HEK293 (cell line): Measurements from ENCODE around the gene ADAMTS13.
A peak's percentile ranks its signal among the peaks of the same experiment; 100 is the strongest.

Experiments
- CTCF ChIA-PET: fragments of 350-600 bp; formaldehyde crosslinking; extraction: SDS; loops from one replicate; lab custom pipeline; 2021; ENCODE audit warnings: antibody characterized with exemption; lab: Yijun Ruan, JAX
- POLR2A ChIA-PET: fragments of 300-600 bp; formaldehyde crosslinking; extraction: SDS; loops from one replicate; lab custom pipeline; 2020; ENCODE audit warnings: antibody characterized with exemption, inconsistent platforms; lab: Yijun Ruan, JAX
- H3K27ac ChIP-seq: fragments of 200-500 bp; sonication (Bioruptor generic); 2 replicates; pipeline ENCODE4 v1.5.1; 2014; ENCODE audit warnings: low read depth, low read length, control low read depth, inconsistent platforms; ENCODE audit errors: extremely low read depth
- H3K36me3 ChIP-seq, 2 experiments: fragments of 200-500 bp in 1 of 2; sonication (Bioruptor generic) in 1 of 2; 1 replicate in 1 of 2; 2 replicates in 1 of 2; pipeline ENCODE4 v1.5.1; 2014 to 2017; ENCODE audit warnings: inconsistent platforms in 2 of 2, low read length in 2 of 2; ENCODE audit not compliant: control insufficient read depth in 2 of 2, insufficient read depth in 1 of 2
- H3K4me1 ChIP-seq: fragments of 200-500 bp; sonication (Bioruptor generic); 2 replicates; pipeline ENCODE4 v1.5.1; 2014; ENCODE audit warnings: mild to moderate bottlenecking, low read length, inconsistent platforms; ENCODE audit not compliant: control insufficient read depth, insufficient read depth
- H3K4me3 ChIP-seq: 2 replicates; pipeline ENCODE4 v1.5.1; 2011; ENCODE audit warnings: low read depth, mild to moderate bottlenecking, control low read depth, low read length, moderate library complexity
- H3K9me3 ChIP-seq: fragments of 200-500 bp; sonication (Bioruptor generic); 2 replicates; pipeline ENCODE4 v1.5.1; 2014; ENCODE audit warnings: low read depth, low read length, inconsistent platforms; ENCODE audit not compliant: control insufficient read depth, insufficient read depth
- GFI1B ChIP-seq: fragments of 450-650 bp; formaldehyde crosslinking; IDR thresholded peaks from 2 replicates; pipeline ENCODE4 v1.5.1; 2016; ENCODE audit warnings: missing biosample characterization, missing genetic modification characterization
- KLF1 ChIP-seq: fragments of 450-650 bp; formaldehyde crosslinking; IDR thresholded peaks from 2 replicates; pipeline ENCODE4 v1.5.1; 2016; ENCODE audit warnings: missing biosample characterization, missing genetic modification characterization
- MYNN ChIP-seq: fragments of 450-650 bp; formaldehyde crosslinking; IDR thresholded peaks from 2 replicates; pipeline ENCODE4 v1.5.1; 2016; ENCODE audit warnings: missing biosample characterization, missing genetic modification characterization, borderline replicate concordance
- REPIN1 ChIP-seq: fragments of 450-650 bp; formaldehyde crosslinking; IDR thresholded peaks from 2 replicates; pipeline ENCODE4 v1.5.1; 2017; ENCODE audit warnings: missing biosample characterization, missing genetic modification characterization, low read depth
- ZBTB7A ChIP-seq: fragments of 450-650 bp; formaldehyde crosslinking; IDR thresholded peaks from 2 replicates; pipeline ENCODE4 v1.5.1; 2016; ENCODE audit warnings: low read depth, missing biosample characterization, missing genetic modification characterization
- ZBTB8A ChIP-seq: fragments of 450-650 bp; formaldehyde crosslinking; IDR thresholded peaks from 2 replicates; pipeline ENCODE4 v1.5.1; 2016; ENCODE audit warnings: missing biosample characterization, missing genetic modification characterization
- ZNF184 ChIP-seq: fragments of 450-650 bp; IDR thresholded peaks from 2 replicates; pipeline ENCODE4 v1.5.1; 2018; ENCODE audit warnings: missing biosample characterization, mild to moderate bottlenecking, missing genetic modification characterization
- ZNF2 ChIP-seq: fragments of 450-650 bp; formaldehyde crosslinking; IDR thresholded peaks from 2 replicates; pipeline ENCODE4 v1.5.1; 2016; ENCODE audit warnings: missing biosample characterization, missing genetic modification characterization
- ZNF221 ChIP-seq: fragments of 450-650 bp; formaldehyde crosslinking; IDR thresholded peaks from 2 replicates; pipeline ENCODE4 v1.5.1; 2017; ENCODE audit warnings: missing biosample characterization, missing genetic modification characterization, borderline replicate concordance
- ZNF37A ChIP-seq: fragments of 450-650 bp; IDR thresholded peaks from 2 replicates; pipeline ENCODE4 v1.5.1; 2018; ENCODE audit warnings: missing biosample characterization, missing genetic modification characterization
- ZNF530 ChIP-seq: fragments of 450-650 bp; formaldehyde crosslinking; IDR thresholded peaks from 2 replicates; pipeline ENCODE4 v1.5.1; 2016; ENCODE audit warnings: low read depth, missing biosample characterization, missing genetic modification characterization
- ZNF629 ChIP-seq: fragments of 450-650 bp; formaldehyde crosslinking; IDR thresholded peaks from 2 replicates; pipeline ENCODE4 v1.5.1; 2017; ENCODE audit warnings: missing biosample characterization, missing genetic modification characterization
- ZNF658 ChIP-seq: fragments of 450-650 bp; formaldehyde crosslinking; IDR thresholded peaks from 2 replicates; pipeline ENCODE4; 2016; ENCODE audit warnings: missing biosample characterization, missing genetic modification characterization
- ZNF76 ChIP-seq: fragments of 450-650 bp; formaldehyde crosslinking; IDR thresholded peaks from 2 replicates; pipeline ENCODE4; 2016; ENCODE audit warnings: low read depth, missing biosample characterization, missing genetic modification characterization, borderline replicate concordance
- ZNF837 ChIP-seq: fragments of 450-650 bp; formaldehyde crosslinking; IDR thresholded peaks from 2 replicates; pipeline ENCODE4 v1.5.1; 2016; ENCODE audit warnings: missing biosample characterization, missing genetic modification characterization
- TF ChIP-seq, protein P1 (sequence below): fragments of 450-650 bp; IDR thresholded peaks from 2 replicates; pipeline ENCODE4 v1.5.1; 2018; ENCODE audit warnings: missing biosample characterization, missing genetic modification characterization
- TF ChIP-seq, protein P2 (sequence below): fragments of 450-650 bp; formaldehyde crosslinking; IDR thresholded peaks from 2 replicates; pipeline ENCODE4 v1.5.1; 2016; ENCODE audit warnings: missing biosample characterization, missing genetic modification characterization
- TF ChIP-seq, protein P3 (sequence below): fragments of 450-650 bp; formaldehyde crosslinking; IDR thresholded peaks from 2 replicates; pipeline ENCODE4 v1.5.1; 2017; ENCODE audit warnings: missing biosample characterization, missing genetic modification characterization
- TF ChIP-seq, protein P4 (sequence below): fragments of 450-650 bp; formaldehyde crosslinking; IDR thresholded peaks from 2 replicates; pipeline ENCODE4 v1.5.1; 2016; ENCODE audit warnings: missing biosample characterization, missing genetic modification characterization
- TF ChIP-seq, protein P5 (sequence below): fragments of 450-650 bp; formaldehyde crosslinking; IDR thresholded peaks from 2 replicates; pipeline ENCODE4 v1.5.1; 2016; ENCODE audit warnings: missing biosample characterization, missing genetic modification characterization

Gene ADAMTS13

DNA sequence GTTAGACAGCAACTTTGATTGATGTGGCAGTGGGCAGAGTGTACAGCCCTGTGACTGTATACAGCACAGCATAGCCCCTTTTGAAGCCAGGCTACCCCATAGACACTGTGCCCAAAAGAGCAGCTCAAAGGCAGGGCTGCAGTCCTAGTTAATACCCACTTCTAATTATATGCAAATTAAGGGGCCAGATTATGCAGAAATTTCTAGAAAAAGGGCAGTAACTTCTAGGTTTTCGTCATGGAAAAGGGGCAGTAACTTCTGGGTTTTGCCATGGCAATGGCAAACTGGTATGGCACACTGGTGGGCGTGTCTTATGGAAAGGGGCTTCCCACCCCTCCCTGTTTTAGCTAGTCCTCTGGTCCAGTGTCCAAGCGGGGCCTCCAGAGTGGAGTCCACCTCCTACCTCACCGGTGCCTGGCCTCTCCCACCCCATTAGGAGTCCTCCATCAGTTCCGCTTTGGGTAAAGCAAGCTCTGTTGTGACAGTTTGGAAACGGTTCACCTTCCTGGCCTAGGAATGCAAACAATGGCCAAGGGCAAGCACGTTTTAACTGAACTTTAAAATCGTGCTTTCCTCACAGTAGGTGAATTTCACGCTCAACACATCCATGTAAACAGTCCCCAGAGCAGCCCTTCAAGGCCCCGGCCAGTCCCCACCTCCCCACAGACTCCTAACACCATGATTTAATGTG is 5.6 kb downstream of the ADAMTS13 start:
- CTCF ChIA-PET: interaction anchor here (0.5 to 1.3 kb wide), 5 partner anchors 11 to 314 kb away, joined by 3 to 8 read pairs (median 3); partner anchors contain the start of gene REXO4
- Histone ChIP-seq H3K4me1 (0 out of 2 replicates have a peak, but pooled peaks cover 3% of the 10 kb centered on the region), H3K9me3 (no peaks in the 10 kb centered on the region), H3K36me3 (peaks cover 0 to 16% of the 10 kb centered on the region in 2 experiments; a peak in 1 of 3 replicates), H3K27ac (no peak overlapping the region), H3K4me3 (no peak overlapping the region)
- TF ChIP-seq MYNN (tag by site-specific recombination) (no peak), ZNF184 (no peak), ZNF837 (no peak), GFI1B (no peak), KLF1 (tag by site-specific recombination) (no peak), ZNF221 (tag by site-specific recombination) (no peak), ZBTB7A (no peak)
- TF ChIP-seq, protein P1, sequence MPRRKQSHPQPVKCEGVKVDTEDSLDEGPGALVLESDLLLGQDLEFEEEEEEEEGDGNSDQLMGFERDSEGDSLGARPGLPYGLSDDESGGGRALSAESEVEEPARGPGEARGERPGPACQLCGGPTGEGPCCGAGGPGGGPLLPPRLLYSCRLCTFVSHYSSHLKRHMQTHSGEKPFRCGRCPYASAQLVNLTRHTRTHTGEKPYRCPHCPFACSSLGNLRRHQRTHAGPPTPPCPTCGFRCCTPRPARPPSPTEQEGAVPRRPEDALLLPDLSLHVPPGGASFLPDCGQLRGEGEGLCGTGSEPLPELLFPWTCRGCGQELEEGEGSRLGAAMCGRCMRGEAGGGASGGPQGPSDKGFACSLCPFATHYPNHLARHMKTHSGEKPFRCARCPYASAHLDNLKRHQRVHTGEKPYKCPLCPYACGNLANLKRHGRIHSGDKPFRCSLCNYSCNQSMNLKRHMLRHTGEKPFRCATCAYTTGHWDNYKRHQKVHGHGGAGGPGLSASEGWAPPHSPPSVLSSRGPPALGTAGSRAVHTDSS: no peak
- TF ChIP-seq, protein P2, sequence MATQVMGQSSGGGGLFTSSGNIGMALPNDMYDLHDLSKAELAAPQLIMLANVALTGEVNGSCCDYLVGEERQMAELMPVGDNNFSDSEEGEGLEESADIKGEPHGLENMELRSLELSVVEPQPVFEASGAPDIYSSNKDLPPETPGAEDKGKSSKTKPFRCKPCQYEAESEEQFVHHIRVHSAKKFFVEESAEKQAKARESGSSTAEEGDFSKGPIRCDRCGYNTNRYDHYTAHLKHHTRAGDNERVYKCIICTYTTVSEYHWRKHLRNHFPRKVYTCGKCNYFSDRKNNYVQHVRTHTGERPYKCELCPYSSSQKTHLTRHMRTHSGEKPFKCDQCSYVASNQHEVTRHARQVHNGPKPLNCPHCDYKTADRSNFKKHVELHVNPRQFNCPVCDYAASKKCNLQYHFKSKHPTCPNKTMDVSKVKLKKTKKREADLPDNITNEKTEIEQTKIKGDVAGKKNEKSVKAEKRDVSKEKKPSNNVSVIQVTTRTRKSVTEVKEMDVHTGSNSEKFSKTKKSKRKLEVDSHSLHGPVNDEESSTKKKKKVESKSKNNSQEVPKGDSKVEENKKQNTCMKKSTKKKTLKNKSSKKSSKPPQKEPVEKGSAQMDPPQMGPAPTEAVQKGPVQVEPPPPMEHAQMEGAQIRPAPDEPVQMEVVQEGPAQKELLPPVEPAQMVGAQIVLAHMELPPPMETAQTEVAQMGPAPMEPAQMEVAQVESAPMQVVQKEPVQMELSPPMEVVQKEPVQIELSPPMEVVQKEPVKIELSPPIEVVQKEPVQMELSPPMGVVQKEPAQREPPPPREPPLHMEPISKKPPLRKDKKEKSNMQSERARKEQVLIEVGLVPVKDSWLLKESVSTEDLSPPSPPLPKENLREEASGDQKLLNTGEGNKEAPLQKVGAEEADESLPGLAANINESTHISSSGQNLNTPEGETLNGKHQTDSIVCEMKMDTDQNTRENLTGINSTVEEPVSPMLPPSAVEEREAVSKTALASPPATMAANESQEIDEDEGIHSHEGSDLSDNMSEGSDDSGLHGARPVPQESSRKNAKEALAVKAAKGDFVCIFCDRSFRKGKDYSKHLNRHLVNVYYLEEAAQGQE: no peak
- TF ChIP-seq, protein P3, sequence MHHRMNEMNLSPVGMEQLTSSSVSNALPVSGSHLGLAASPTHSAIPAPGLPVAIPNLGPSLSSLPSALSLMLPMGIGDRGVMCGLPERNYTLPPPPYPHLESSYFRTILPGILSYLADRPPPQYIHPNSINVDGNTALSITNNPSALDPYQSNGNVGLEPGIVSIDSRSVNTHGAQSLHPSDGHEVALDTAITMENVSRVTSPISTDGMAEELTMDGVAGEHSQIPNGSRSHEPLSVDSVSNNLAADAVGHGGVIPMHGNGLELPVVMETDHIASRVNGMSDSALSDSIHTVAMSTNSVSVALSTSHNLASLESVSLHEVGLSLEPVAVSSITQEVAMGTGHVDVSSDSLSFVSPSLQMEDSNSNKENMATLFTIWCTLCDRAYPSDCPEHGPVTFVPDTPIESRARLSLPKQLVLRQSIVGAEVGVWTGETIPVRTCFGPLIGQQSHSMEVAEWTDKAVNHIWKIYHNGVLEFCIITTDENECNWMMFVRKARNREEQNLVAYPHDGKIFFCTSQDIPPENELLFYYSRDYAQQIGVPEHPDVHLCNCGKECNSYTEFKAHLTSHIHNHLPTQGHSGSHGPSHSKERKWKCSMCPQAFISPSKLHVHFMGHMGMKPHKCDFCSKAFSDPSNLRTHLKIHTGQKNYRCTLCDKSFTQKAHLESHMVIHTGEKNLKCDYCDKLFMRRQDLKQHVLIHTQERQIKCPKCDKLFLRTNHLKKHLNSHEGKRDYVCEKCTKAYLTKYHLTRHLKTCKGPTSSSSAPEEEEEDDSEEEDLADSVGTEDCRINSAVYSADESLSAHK (tag by site-specific recombination): no peak
- POLR2A ChIA-PET: interaction anchor here (1.0 to 1.5 kb wide), 5 partner anchors 10 to 32 kb away, joined by 3 to 5 read pairs (median 4); partner anchors contain the start of genes CACFD1 and REXO4

DNA sequence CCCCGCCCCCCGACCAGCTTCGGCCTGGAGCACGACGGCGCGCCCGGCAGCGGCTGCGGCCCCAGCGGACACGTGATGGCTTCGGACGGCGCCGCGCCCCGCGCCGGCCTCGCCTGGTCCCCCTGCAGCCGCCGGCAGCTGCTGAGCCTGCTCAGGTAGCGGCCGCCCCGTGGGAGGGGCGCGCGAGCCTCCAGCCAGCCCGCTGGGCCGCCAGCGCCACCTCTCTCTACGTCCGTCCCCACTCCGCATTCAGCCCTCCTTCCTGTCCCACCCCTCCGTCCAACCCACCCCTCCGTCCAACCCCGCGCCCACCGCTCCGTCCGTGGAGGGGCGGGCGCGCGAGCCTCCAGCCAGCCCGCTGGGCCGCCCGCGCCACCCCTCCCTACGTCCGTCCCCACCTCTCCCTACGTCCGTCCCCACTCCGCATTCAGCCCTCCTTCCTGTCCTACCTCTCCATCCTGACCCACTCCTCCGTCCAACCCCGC is 6.5 kb downstream of the ADAMTS13 start:
- Histone ChIP-seq H3K9me3 (no peaks in the 10 kb centered on the region), H3K4me3 (peak overlapping the region; percentile 8; the same call in 1 of the 2 replicates), H3K36me3 (peaks cover 0 to 16% of the 10 kb centered on the region in 2 experiments; a peak in 1 of 3 replicates), H3K27ac (no peak overlapping the region), H3K4me1 (0 out of 2 replicates have a peak, but pooled peaks cover 3% of the 10 kb centered on the region)
- ChIA-PET POLR2A (interaction anchor here (1.0 to 1.5 kb wide), 5 partner anchors 11 to 31 kb away, joined by 3 to 5 read pairs (median 4); partner anchors contain the start of genes CACFD1 and REXO4), CTCF (interaction anchor here (0.5 to 1.3 kb wide), 4 partner anchors 10 to 315 kb away, joined by 3 to 8 read pairs (median 3); partner anchors contain the start of gene REXO4)
- TF ChIP-seq, protein P4, sequence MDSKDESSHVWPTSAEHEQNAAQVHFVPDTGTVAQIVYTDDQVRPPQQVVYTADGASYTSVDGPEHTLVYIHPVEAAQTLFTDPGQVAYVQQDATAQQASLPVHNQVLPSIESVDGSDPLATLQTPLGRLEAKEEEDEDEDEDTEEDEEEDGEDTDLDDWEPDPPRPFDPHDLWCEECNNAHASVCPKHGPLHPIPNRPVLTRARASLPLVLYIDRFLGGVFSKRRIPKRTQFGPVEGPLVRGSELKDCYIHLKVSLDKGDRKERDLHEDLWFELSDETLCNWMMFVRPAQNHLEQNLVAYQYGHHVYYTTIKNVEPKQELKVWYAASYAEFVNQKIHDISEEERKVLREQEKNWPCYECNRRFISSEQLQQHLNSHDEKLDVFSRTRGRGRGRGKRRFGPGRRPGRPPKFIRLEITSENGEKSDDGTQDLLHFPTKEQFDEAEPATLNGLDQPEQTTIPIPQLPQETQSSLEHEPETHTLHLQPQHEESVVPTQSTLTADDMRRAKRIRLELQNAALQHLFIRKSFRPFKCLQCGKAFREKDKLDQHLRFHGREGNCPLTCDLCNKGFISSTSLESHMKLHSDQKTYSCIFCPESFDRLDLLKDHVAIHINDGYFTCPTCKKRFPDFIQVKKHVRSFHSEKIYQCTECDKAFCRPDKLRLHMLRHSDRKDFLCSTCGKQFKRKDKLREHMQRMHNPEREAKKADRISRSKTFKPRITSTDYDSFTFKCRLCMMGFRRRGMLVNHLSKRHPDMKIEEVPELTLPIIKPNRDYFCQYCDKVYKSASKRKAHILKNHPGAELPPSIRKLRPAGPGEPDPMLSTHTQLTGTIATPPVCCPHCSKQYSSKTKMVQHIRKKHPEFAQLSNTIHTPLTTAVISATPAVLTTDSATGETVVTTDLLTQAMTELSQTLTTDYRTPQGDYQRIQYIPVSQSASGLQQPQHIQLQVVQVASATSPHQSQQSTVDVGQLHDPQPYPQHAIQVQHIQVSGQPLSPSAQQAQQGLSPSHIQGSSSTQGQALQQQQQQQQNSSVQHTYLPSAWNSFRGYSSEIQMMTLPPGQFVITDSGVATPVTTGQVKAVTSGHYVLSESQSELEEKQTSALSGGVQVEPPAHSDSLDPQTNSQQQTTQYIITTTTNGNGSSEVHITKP (tag by site-specific recombination): no peak
- TF ChIP-seq ZNF629 (tag by site-specific recombination) (no peak), ZNF658 (tag by site-specific recombination) (no peak), ZNF76 (no peak), ZBTB8A (tag by site-specific recombination) (no peak), ZNF530 (tag by site-specific recombination) (no peak), ZNF37A (tag by site-specific recombination) (no peak), REPIN1 (no peak), ZNF2 (no peak)
- TF ChIP-seq, protein P5, sequence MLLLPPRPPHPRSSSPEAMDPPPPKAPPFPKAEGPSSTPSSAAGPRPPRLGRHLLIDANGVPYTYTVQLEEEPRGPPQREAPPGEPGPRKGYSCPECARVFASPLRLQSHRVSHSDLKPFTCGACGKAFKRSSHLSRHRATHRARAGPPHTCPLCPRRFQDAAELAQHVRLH: no peak
